Suprapubic skin (tissue), 3 donors: ENCODE data around the gene INTS14.

Source experiments
- POLR2AphosphoS5 ChIP-seq, 3 donors: sonication (generic); formaldehyde crosslinking; IDR thresholded peaks; one replicate each; pipeline ENCODE4 v1.6.1; 2017; ENCODE audit warnings: antibody characterized with exemption in 3 of 3
- TF ChIP-seq, protein P1 (sequence below), 2 donors: fragments of 200-600 bp in 1 of 2; fragments of 450-650 bp in 1 of 2; sonication (generic) in 1 of 2; IDR thresholded peaks; one replicate each; pipeline ENCODE4 v1.5.1; 2016 to 2019; ENCODE audit warnings: antibody characterized with exemption in 2 of 2, mild to moderate bottlenecking in 1 of 2, moderate library complexity in 1 of 2

DNA sequence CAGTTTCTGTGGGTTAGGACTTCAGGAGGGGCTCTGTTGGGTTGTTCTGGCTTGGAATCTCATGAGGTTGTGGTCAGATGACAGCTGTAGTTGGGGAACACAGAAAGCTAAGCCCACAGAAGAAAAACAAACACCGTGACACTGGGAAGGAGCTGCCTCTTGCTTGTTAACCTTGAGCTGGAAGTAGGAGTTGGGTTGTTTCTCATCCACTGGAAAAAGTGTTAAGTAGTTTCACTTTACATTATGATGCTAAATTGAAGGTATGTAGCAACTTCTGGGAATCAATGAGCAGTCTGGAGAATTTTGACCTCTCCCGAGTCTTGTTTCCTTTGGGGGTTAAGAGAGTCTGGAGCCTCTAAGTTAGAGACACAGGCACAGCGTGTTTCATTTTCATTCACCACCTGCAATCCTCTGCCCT, 60.2 kb downstream of the INTS14 start:
- TF ChIP-seq POLR2AphosphoS5 (IDR thresholded peaks at IDR 0.05) = no peak
- TF ChIP-seq, protein P1, sequence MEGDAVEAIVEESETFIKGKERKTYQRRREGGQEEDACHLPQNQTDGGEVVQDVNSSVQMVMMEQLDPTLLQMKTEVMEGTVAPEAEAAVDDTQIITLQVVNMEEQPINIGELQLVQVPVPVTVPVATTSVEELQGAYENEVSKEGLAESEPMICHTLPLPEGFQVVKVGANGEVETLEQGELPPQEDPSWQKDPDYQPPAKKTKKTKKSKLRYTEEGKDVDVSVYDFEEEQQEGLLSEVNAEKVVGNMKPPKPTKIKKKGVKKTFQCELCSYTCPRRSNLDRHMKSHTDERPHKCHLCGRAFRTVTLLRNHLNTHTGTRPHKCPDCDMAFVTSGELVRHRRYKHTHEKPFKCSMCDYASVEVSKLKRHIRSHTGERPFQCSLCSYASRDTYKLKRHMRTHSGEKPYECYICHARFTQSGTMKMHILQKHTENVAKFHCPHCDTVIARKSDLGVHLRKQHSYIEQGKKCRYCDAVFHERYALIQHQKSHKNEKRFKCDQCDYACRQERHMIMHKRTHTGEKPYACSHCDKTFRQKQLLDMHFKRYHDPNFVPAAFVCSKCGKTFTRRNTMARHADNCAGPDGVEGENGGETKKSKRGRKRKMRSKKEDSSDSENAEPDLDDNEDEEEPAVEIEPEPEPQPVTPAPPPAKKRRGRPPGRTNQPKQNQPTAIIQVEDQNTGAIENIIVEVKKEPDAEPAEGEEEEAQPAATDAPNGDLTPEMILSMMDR (IDR thresholded peaks at IDR 0.05) = no peak
